Activated T-helper 9 cell treated with anti-CD3 and anti-CD28 coated beads, Interleukin-2, amount 50 U/mL, for 16 hours (primary cell): Measurements from ENCODE around the gene CDC42SE1.
"Not testable (repeated sequence)": the region's sequence is repeated elsewhere in the genome, so short reads cannot be mapped to it uniquely, and the experiment has no call there.

Source experiments
- DNase-seq: peaks from one replicate; pipeline ENCODE4 v3.0.0-alpha.2; 2020; ENCODE audit warnings: low read depth

Gene CDC42SE1

DNA sequence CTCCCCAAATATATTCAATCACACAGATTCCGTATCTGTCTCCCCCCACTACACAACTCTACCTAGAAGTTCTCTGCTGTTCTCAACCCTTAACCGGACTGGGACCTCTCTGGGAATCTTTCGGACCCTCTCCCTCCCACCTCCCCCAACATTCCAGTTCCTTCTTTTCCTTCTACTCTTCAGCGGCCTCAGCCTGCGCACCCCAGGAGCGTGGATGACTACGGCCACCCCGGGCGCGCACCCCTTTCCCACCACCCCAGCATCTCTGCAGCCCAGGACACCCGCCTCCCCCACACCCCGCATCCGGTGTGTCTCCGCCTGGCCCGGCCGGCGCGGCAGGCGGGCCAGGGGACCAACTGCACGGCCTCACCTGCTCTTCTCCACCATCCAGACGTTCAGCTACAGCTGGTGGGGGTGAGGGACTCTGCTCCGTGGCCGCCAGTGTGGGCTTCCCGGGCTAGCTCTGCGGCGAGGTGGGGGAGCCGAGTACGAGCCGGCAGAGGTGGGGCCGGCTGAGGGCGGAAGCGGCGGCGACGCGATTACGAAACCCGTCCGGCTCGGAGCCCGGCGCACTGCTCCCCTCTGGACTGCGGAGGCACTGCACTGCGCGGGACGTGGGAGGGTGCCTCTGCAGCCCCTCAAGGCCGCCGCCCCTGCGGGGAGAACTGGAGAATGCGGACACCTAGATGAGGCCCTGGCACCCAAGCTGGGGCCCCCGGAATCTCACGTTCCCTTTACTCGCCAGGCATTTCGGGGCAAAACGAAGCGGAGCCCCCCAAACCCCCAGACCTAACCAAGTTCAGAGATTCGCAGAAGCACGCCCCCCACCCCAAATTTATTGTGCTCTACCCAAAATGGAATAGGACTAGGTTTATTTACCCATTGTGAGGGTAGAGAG is at the start of gene CDC42SE1:
CDC42SE1 (minus strand) TSS at position 514 of the 898 bp plus-strand sequence. CDS start 3,892 bp downstream, outside the sequence.
- peak; percentile 76 for DNase-seq

- DNase-seq = no peak
Measured at GRCh38 chr1:151108331-151108730, 48.9 kb upstream of the CDC42SE1 start.

- DNase-seq = no peak
Measured at GRCh38 chr1:151106894-151107293, 47.5 kb upstream of the CDC42SE1 start.

- no peak for DNase-seq
Measured at GRCh38 chr1:151104630-151105029, 45.2 kb upstream of the CDC42SE1 start.

GRCh38 chr1:151098126-151098525 is 38.7 kb upstream of the CDC42SE1 start:
- DNase-seq = no peak

GRCh38 chr1:151097426-151097825 is 38.0 kb upstream of the CDC42SE1 start:
- DNase-seq = not testable (repeated sequence)

GRCh38 chr1:151085953-151086559 is 26.6 kb upstream of the CDC42SE1 start:
- DNase-seq = no peak

DNA sequence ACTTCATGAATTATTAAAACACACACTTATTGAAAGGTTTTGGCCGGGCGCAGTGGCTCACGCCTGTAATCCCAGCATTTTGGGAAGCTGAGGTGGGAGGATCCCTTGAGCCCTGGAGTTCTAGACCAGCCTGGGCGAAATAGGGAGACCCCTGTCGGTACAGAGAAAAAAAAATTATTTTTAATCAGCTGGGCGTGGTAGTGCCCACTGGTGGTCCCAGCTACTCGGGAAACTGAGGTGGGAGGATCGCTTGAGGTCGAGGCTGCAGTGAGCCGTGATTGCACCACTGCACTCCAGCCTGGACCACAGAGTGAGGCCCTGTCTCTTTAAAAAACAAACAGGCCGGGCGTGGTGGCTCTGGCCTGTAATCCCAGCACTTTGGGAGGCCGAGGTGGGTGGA is 12.8 kb upstream of the CDC42SE1 start:
- DNase-seq = no peak

- peak; percentile 81 for DNase-seq
Measured at GRCh38 chr1:151070474-151071276, 11.3 kb upstream of the CDC42SE1 start, which contains the start of gene GABPB2. GABPB2 (plus strand) TSS chr1:151070761; CDS start chr1:151088190, 17,429 bp downstream.

GRCh38 chr1:151069103-151069486 is 9.7 kb upstream of the CDC42SE1 start:
- no peak for DNase-seq

DNA sequence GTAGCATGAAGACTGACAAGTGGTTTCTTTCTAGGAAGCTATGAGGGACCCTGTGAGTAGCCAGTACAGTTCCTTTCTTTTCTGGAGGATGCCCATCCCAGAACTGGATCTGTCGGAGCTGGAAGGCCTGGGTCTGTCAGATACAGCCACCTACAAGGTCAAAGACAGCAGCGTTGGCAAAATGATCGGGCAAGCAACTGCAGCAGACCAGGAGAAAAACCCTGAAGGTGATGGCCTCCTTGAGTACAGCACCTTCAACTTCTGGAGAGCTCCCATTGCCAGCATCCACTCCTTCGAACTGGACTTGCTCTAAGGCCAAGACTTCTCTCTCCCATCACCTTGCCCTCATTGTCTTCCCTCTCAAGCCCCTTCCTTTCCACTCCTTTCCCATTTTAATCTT is 7.8 kb upstream of the CDC42SE1 start:
- no peak for DNase-seq

- DNase-seq = no peak
Measured at GRCh38 chr1:151065089-151065645, 5.7 kb upstream of the CDC42SE1 start.

GRCh38 chr1:151062741-151063371 is 3.4 kb upstream of the CDC42SE1 start:
- no peak for DNase-seq

- no peak for DNase-seq
Measured at GRCh38 chr1:151061704-151062103, 2.3 kb upstream of the CDC42SE1 start.

DNA sequence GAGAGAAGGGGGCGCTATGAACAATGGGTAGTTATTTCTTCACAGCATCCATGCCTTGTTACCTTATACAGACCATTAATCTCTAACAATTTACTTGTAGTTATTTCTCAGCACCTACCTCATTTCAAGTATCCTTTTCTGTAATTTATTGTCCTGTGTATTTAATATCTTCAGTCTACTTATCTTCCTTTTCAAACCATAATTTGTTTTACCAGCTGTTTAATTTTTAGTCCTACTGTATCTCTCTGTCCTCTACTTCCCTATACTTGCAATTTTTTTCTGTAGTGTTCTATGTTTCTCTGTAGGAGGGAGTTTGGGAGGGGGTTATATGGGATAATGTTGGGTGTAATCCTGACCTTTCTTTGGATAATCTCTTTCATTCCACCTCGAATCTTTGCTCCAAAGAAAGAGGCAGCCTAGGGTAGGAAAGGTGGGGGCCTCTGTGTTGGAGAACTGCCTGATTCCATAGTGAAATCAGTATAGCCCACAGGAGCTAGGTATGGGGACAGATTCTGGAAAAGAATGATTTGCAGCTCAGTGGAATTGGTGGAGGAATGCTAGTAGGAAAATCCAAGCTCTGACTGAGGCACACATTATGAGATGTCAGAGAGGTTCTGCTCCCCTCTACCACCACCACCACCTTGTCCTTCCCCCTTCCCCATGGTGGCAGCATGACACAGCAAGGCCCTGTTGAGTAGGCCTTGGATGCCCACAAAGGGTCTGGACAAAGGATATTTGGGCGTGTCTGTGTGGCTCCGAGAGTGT is 1.4 kb upstream of the CDC42SE1 start:
- DNase-seq = no peak

DNA sequence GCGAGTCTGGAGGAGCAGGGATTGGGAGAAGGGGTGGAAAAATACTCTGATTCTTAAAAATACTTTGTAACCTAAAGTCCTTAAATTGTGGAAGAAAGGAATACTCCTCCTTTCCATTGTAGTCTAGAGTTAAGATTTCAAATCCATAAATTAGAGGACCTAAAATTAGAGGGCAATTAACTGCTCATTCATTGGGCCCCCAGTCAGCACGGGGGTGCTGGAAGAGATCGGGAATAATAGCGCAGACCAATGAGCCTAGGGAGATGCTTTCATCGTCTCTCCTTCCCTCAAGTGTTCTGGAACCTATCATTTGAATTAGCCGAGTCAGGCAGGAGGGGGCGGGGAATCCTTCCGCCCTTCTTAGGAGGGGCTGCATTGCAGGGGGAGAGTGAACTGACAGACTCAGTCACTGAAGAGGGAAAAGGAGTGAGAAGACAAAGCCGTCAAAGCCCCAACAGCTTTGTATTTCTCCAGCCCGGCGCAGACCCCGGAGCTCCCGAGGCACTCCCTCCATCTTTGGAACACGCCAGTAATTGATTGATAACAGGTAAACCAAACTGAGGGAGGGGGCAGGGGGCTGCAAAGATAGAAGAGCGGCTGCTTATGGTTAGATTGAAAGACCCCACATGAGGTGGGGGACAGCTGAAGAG is 710 bp upstream of the CDC42SE1 start, which contains the start of gene MLLT11:
MLLT11 (plus strand) TSS at position 391 of the 650 bp plus-strand sequence. CDS start 6,828 bp downstream, outside the sequence.
- no peak for DNase-seq

GRCh38 chr1:151058692-151059091 is 730 bp downstream of the CDC42SE1 start:
- DNase-seq = no peak

DNA sequence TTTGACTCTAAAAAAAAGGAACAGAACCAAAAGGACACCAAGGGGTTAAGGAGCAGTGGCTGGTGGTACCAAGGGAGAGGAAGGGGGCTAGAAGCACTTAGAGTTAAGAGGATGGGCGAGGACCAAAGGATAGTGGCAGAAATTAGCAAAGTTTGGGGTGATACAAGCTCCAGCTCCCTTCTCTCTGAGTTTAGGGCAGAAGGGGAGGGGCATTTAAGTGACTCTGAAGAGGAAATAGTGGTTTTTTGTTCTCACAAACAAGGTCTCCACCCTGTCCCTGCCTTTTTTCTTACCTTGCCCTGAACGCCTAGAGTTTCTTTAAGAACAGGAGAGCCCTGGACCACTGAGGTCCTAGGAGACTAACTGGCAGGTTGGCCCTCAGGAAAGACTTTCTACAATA is 3.3 kb downstream of the CDC42SE1 start:
- DNase-seq = no peak

DNA sequence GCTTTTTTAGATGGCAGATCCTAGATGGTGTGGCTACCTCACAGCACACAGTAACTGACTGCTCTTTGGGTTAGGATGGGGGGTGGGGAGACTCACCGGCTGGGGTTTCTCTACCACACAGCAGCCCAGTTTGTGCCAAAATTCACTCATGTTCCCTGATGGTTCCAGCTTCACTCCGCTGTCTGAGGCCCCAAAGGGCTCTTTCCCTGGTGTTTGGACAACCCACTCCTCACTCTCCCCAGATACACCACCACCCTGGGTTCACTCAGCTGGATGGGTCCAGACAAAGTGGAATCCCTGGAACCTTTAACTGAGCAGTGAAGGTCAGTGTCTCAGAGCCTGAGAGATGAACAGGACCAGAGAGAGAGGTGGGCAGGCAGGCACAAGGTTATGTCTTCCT is 3.8 kb downstream of the CDC42SE1 start:
- no peak for DNase-seq

- DNase-seq = no peak
Measured at GRCh38 chr1:151054971-151055547, 4.4 kb downstream of the CDC42SE1 start.
